Esophagus muscularis mucosa (tissue), 4 donors: ENCODE measurements around the gene MED25.

Source experiments
- CTCF ChIP-seq, 3 experiments: fragments of 200-600 bp in 2 of 3; fragments of 450-650 bp in 1 of 3; sonication (generic) in 2 of 3; IDR thresholded peaks; one replicate each; pipeline ENCODE4 v1.5.1; 2017 to 2019; ENCODE audit warnings: antibody characterized with exemption in 3 of 3, mild to moderate bottlenecking in 2 of 3, moderate library complexity in 1 of 3
- EP300 ChIP-seq: sonication (generic); formaldehyde crosslinking; IDR thresholded peaks from one replicate; pipeline ENCODE4 v1.6.1; 2017; ENCODE audit warnings: antibody characterized with exemption
- POLR2A ChIP-seq: fragments of 450-650 bp; IDR thresholded peaks from one replicate; pipeline ENCODE4 v1.6.1; 2017; ENCODE audit warnings: antibody characterized with exemption, moderate library complexity, mild to moderate bottlenecking, low read depth
- POLR2AphosphoS5 ChIP-seq, 2 donors: sonication (generic); formaldehyde crosslinking; IDR thresholded peaks; one replicate each; pipeline ENCODE4 v1.6.1; 2017; ENCODE audit warnings: antibody characterized with exemption in 2 of 2

GRCh38 chr19:49869484-49870308 lies 51.6 kb downstream of the MED25 start:
- TF ChIP-seq POLR2A (peak; percentile 36), CTCF (IDR thresholded peaks at IDR 0.05) (peak in 1 of 3 experiments; percentile 15), EP300 (no peak), POLR2AphosphoS5 (IDR thresholded peaks at IDR 0.05) (peak in 1 of 2 donors; percentile 87)
